Retinal pigment epithelial cell (primary cell): ENCODE data around the gene MYO15B.

Source experiments
- DNase-seq: peaks from one replicate; pipeline ENCODE4 v3.0.0-alpha.2; 2010; ENCODE audit warnings: low read depth
- H3K4me3 ChIP-seq: 2 replicates; pipeline ENCODE4 v1.5.1; 2011; ENCODE audit warnings: mild to moderate bottlenecking, low read length, control low read depth, moderate library complexity
- TF ChIP-seq, protein P1 (sequence below): conservative IDR thresholded peaks from 2 replicates; pipeline ENCODE4 v1.5.1; 2011; ENCODE audit warnings: low read depth, low read length, control low read depth, inconsistent platforms

Gene MYO15B

DNA sequence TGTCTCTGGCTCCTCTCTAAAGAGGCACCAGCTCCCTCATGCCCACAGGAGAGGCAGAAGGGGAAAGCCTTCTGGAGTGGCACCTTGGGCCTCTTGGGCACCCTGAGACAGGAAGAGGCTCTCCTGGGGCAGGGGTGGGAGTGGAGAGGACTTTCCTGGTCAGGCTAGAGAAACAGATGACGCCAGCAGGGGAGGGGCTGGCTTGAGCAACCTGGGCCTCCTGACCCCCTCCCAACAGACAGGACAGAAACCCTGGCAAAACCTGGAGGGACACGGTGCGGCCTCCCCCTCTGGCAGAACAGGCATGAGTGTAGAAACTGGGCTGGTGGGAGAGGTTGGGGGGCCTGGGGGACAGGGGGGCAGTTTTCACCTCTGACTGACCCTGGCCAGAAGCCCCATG lies 51.7 kb downstream of the MYO15B start:
- TF ChIP-seq, protein P1, sequence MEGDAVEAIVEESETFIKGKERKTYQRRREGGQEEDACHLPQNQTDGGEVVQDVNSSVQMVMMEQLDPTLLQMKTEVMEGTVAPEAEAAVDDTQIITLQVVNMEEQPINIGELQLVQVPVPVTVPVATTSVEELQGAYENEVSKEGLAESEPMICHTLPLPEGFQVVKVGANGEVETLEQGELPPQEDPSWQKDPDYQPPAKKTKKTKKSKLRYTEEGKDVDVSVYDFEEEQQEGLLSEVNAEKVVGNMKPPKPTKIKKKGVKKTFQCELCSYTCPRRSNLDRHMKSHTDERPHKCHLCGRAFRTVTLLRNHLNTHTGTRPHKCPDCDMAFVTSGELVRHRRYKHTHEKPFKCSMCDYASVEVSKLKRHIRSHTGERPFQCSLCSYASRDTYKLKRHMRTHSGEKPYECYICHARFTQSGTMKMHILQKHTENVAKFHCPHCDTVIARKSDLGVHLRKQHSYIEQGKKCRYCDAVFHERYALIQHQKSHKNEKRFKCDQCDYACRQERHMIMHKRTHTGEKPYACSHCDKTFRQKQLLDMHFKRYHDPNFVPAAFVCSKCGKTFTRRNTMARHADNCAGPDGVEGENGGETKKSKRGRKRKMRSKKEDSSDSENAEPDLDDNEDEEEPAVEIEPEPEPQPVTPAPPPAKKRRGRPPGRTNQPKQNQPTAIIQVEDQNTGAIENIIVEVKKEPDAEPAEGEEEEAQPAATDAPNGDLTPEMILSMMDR, result no peak
- H3K4me3 ChIP-seq, result no peak overlapping the region
- no peak for DNase-seq

DNA sequence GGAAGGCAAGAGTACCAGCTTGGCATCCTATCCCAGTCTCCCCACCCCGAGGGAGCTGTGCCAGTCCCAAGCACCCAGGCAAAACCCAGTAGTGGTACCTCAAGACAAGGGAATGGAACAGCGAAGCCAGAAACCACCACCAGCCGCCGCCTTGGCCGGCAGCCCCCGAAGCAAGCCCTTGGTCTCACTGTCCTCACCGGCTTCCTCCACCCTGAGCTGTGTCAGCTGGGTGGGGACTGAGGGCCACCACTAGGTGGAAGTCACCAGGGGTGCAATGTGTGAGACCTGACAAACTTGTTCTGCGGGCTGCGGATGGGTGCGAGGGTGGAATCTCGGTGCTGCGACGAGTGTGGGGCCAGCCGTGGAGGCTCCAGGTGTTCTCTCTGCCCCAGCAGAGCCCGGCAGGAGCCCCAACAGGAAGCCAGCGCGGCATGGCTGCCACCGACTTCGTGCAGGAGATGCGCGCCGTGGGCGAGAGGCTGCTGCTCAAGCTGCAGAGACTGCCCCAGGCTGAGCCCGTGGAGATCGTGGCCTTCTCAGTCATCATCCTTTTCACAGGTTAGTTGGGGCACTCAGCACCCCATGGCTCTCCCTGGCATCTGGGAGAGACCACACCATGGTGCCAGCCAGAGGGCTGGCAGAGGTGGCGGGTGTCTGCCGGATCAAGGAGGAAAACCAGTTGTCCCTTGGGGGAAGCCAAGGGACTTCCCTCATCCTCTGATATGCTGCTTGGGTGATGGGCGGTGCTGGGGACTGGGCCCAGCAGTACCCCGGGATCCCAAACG lies 52.4 kb downstream of the MYO15B start:
- no peak for DNase-seq
- TF ChIP-seq, protein P1, result no peak
- H3K4me3 ChIP-seq, result no peak overlapping the region

DNA sequence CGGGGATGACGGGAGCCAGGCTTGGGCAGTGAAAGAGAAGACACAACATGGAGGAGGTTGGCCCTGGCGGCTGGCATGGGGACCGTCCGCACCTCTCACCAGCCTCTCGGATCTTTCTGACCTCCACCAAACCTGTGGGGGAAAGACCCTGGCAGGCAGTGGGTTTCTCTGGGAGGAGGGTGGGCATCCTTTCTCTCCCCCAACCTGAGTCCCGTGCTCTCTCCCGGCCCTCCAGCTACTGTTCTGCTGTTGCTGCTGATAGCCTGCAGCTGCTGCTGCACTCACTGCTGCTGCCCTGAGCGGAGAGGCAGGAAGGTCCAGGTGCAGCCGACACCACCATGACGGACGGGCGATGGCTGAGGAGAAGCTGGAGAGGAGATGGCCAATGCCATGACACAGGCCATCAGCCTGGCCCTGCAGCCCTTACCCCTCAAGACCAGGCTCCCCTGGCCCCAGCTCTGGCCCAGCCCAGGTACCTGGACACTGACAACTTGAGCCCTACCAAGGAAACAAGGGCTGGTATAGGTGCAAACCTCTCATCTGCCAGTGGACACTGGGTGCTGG lies 53.0 kb downstream of the MYO15B start:
- H3K4me3 ChIP-seq, result no peak overlapping the region
- TF ChIP-seq, protein P1, result no peak
- DNase-seq, result no peak

DNA sequence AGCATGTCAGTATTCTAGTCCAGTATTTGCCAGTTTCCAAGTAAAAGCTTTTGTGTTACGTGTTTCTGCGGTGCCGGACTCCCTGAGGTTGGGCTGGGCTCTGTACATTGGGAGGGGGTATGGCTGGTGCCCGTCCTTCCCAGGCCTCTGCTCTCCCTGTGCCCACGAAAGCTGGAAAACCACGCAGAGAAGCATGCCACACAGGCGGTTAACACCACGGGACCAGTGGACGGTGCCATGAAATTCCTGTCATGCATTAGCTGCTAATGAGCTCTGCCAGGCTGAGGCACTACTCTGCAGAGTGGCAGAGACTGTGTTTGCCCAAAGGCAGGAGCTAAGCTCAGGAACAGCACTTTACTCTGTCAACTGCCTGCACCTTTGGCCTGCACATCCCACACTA lies 53.7 kb downstream of the MYO15B start:
- DNase-seq, result no peak
- TF ChIP-seq, protein P1, result no peak

DNA sequence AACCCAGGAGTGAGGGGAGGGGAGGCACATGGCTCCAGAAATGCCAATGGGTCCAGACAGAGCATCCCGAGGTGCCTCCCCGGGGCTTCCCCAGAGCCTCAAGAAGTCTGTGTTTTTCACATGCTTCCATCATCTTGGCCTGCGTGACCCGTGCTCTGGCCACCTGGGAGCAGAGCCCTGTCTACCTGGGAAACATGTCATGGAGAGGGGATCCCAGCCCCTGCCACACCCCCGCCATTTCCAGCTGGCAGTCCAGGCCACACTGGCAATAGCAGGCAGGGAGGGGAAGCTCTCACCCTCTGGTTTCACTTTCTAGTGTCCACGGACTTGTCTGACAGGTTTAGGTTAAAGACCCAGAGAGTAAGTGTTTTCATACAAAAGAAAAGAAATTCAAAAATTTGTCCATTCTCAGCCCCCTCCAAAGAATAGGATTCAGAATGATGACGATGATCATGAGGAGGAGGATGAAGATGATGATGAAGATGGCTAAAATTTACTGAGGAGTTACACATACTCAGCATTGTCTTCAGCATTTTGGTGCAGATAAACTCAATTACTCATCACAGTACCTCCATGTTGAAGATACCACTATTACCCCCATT lies 54.7 kb downstream of the MYO15B start:
- TF ChIP-seq, protein P1, result no peak
- no peak overlapping the region for H3K4me3 ChIP-seq
- DNase-seq, result no peak

More for the DNA sequence above, 53.7 kb downstream of the MYO15B start:
- H3K4me3 ChIP-seq, result no peak overlapping the region

DNA sequence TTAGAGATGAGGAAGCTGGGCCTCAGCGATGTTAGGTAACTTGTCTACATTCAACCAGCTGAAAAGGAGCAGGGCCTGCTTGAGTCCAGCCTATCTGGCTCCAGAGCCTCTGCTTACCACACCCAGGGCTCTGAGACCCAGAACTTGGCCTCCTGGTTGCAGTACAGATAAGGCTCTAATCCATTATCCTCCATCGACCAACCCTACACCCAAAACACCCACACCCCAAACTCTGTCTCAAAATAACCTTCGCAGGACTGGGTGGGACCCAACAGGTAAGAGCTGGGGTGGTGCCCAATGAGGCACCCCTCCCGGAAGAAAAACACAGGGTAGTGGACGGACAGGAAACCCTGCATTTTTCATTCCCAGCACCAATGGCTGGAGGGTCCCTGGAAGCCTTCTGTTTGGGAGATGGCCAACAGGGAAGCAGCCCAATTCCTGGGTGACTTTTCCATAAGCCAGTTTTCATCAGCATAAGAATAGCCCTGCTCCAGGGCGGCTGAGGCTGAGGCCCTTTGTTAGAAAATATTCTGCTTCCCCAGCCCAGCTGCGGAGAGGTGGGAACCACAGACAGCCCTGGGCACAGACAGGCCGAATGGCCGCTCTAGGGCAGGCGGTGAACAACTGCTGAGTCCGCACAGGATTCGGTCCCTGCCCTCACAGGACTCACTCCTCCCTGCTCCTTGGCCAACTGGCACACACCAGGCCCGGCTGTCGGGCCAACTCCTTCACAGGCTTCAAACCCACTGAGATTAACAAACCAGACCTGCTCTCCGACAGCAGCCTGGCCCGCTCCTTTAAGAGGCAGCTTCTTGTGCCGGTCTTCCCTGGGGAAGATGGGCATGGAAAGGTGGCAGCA lies 55.4 kb downstream of the MYO15B start:
- DNase-seq, result no peak
- H3K4me3 ChIP-seq, result no peak overlapping the region
- TF ChIP-seq, protein P1, result no peak
